T-helper 2 cell (primary cell): ENCODE measurements around the gene MYO1A.
"Not testable (repeated sequence)": the region's sequence is repeated elsewhere in the genome, so short reads cannot be mapped to it uniquely, and the experiment has no call there.

Source experiments
- DNase-seq, 5 experiments: peaks; one replicate each; pipeline versions ENCODE4 v3.0.0 to v3.0.0-alpha.2; 2012 to 2022

Gene MYO1A

DNA sequence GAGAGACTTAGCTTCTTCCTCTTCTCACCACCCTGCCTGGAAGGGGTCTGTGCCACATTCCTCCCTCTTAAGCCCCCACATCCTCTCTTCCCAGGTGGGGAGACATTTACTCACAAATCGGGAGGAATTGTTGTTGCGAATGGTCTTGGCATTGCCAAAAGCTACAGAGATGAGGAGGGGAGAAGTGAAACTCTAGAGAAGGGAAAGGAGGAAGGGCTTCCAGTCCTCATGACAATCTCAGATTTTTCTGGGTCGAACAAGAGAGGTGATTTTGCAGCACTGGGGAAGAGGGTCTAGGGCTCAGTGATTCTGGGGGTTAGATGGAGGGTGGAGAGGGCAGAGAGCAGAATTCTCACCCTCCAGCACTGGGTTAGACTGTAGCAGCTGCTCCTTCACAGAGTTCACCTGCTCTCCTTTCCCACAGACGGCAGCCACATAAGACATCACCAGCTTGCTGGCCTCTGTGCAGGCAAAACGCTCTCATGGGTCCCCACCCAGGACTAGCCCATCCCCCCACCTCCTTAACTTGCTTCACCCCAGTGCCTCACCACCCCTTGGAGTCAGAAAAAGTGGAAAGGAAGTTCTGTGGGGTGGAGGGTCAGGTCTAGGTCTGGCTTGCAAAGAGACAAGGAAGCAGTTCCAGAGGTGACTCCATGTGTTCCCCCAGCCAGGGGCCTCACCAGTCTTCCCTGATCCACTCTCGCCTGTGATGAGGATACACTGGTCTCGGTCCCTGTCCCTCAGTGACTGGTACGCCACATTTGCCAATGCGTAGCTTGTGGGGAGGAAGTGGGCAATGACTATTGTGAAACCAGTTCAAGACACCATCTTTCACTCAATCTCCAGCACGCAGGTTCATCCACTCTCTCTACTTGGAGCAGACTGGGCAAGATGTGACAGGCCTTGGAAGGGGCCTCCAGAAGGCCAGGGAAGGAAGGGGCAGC lies 2.7 kb downstream of the MYO1A start:
- DNase-seq: peak in 2 of 5 experiments; percentile 39 to 92

DNA sequence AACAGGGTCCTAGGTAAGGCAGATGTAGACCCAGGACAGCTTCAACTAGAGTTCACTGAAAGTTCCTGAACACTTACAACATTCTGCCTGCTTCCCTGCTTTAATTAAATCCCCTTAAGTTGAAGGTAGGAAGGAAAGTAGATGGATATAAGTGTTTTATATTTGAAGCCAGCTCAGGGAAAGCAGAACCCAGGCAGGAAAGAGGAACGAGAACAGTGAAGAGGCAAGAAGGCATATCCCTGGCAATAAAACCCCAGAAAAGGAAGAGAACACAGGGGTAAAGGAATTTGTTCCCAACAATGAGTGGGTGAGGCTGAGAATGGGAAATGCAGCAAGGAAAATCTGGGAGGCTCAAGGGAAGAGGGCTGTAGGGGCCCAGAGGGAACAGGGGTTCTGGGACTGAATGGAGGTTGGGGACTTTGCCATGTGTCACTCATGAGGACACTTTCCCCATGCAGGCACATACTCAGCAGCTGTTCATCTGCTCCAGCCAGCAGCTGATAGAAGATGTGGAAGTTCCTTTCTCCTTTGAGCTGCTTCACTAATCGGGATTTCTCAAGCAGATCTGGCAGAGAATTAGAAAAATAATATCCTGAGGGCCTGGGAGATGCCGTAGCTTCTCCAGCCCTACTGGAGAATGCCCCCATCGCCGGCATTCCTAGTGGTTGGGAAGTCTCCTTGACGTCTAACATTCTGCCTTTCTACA lies 3.7 kb downstream of the MYO1A start:
- DNase-seq: no peak

- DNase-seq: no peak
Measured at GRCh38 chr12:57044889-57045288, 5.0 kb downstream of the MYO1A start.

DNA sequence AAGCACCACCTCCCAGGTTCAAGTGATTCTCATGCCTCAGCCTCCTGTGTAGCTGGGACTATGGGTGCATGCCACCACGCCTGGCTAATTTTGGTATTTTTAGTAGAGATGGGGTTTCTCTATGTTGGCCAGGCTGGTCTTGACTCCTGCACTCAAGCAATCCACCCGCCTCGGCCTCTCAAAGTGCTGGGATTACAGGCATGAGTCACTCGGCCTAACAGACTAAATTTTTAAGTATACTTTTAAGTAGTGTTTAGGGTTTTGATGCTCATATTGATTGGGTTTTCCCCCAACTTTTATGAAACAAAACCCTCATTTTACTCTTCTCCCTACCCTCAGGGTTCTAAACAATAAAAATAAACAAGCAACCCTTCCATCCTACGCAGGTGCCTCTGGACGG lies 5.5 kb downstream of the MYO1A start:
- no peak for DNase-seq

- DNase-seq: no peak
Measured at GRCh38 chr12:57042695-57043094, 7.2 kb downstream of the MYO1A start.

DNA sequence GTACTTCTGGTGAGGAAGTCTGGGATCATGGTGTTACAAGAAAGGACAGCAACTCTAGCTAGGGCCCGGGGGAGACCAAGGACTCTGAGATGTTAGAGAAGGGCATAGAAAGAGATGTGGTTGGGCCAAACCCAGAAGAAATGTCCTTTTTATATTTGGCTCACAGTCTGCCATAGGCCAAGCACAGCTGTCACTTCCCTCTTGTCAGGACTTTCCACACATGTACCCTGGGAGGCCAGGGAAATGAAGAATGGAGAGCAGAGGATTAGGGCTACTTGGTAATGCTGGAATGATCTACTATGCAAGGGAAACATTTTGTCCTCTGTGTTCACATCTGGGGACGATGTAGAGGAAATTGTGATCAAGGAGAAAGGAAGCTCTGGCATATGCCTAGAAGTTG lies 9.2 kb downstream of the MYO1A start:
- DNase-seq: no peak

DNA sequence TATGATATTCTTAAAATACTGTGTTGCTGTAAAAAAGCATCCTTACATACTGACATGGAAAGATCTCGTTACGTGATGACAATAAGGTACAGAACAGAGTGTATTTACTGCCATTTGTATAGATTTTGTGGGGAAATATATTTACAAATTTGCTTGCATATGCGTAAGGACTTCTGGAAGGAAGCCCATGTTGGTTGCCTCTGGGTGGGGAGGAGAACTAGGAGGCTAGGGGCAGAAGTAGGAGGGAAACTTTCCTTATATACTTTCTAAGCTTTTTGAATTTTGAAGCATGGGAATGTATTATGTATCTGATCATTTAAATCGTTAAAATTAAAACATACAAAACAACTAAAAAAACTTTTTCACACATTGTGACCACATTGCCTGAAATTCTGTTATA lies 9.7 kb downstream of the MYO1A start:
- DNase-seq: no peak

- DNase-seq: no peak
Measured at GRCh38 chr12:57039016-57039798, 10.7 kb downstream of the MYO1A start.

DNA sequence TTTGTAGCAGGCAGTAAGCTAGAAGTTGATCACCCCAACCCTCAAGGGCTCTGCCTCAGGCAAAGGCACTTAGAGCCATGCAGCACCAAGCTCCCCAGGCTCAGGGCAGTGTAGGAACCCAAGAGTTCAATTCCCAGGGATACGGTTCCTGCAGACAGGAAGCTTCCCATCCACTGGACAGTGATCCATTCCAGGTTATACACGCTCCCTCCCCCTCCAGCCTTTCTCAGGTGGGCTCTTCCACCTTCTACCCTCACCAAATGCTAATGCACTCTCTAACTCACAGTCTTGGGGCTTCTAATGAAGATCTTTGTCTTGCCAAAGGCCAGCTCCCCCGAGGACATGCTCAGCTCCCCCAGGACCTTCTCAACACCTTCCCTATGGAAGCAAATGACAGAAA lies 12.7 kb downstream of the MYO1A start:
- DNase-seq: no peak

GRCh38 chr12:57033431-57033830 lies 16.5 kb downstream of the MYO1A start:
- no peak for DNase-seq

- DNase-seq: no peak
Measured at GRCh38 chr12:57031789-57032188, 18.1 kb downstream of the MYO1A start.

DNA sequence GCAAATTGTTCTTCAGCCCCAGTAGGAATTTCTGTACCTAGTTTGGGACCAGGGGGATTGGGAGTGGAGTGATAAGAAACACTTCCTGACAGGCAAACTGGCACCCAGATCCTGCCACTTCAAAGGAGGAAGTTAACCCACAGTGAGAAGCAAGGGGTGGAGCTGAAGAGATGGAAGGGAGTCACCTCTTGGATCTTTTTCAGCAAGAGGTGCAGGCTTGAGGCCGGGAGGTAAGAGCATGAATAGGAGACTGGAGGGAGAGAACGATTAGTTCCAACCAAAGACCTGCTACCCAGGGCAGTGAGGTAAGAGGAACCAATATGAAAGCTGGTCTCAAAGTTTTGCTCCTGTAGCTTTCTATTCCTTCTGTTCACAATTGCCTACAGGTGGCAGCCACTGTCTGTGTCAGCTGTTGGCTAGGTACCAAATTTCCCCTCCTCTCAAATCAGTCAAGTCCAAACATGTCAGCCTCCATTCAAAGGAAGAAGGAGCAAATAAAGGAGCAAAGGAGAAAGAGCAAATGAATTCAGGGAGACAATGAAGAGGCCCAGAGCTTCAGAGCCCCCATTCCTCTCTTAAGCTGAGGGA lies 18.7 kb downstream of the MYO1A start:
- peak in 1 of 5 experiments; percentile 61 for DNase-seq

GRCh38 chr12:57029457-57029856 lies 20.5 kb downstream of the MYO1A start:
- DNase-seq: no peak

- peak in 1 of 5 experiments; percentile 6 for DNase-seq
Measured at GRCh38 chr12:57027805-57028153, 22.1 kb downstream of the MYO1A start.

DNA sequence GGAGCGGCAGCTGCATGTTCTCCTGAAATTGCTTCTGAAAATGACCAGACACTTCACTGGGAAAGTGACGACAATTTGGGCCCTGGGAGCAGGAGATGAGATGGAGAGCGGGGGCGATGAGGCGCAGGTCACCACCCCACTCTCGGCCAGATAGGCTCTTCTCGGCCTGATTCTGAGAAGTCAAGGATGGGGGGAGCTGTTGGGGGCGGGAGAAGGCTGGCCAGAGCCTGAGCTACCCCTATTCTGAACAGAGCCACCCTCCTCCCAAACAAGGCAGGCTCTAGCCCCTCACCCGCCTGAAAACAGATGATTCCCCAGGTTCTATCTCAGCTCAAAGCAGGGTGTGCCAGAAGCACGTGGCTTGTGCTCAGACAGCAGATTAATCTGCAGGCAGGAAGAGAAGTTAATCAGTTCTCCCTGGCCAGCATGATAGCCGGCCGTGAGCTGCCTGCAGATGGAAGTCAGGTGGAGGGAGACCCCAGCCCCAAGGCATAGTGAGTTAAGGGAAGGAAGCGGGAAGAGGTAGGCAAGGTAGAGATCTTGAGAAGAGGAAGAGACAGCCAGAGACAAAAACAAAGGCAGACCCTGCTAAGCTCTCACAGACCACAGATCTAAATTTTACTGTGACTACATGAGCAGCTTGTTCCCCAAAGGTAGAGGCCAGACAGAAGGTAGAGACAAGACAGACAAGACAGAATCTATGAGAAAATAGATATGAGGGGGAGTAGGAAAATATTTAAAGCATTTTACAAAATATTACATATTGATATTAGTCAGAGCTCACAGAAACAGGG lies 22.7 kb downstream of the MYO1A start:
- DNase-seq: no peak

DNA sequence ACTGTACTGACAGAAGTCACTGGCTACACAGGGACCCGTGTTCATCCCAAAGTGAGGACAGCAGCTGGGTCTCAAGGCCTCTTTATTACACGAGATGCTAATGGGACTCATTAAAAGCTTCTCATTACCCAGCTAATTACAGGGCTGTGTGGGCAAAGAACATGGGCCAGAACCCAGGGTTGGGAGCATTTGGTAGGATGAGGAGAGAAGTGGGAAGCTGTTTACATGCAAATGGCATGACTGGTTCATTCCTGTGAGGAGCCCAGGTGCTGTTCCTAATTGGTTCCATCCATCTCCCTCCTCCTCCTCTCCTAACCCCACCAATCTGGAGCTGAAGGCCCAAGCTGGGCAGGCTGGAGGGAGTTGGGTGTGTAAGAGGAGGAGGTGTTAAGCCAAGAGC lies 24.7 kb downstream of the MYO1A start:
- DNase-seq: no peak

GRCh38 chr12:57022324-57022723 lies 27.6 kb downstream of the MYO1A start:
- DNase-seq: not testable (repeated sequence)

GRCh38 chr12:57019983-57020719 lies 29.8 kb downstream of the MYO1A start:
- no peak for DNase-seq

DNA sequence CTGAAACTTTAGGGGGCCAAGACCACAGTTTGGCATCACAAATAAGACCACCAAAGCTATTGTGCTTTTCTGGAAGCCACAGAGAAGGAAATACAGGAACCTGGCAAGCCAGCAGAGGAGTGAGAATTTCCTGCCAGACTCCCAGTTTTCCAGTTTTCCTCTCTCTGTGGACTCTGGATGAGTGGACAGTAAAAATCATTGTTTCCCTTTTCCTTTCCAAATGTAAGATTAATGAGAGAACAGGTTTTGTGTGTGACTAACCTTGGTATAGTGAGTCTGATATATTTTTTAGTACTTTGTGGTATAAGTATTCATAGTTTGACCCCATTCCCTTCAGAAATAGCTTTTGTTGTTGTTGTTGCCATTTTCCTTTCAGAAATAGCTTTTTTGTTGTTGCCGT lies 31.0 kb downstream of the MYO1A start:
- no peak for DNase-seq

GRCh38 chr12:57018353-57018752 lies 31.6 kb downstream of the MYO1A start:
- DNase-seq: not testable (repeated sequence)

GRCh38 chr12:57016348-57016747 lies 33.6 kb downstream of the MYO1A start, which contains the start of gene TAC3:
TAC3 (minus strand) TSS chr12:57016529; CDS start chr12:57015797, 732 bp downstream.
- DNase-seq: no peak
